Measurements from ENCODE around the gene ABCB1.
"Not testable (repeated sequence)": the region's sequence is repeated elsewhere in the genome, so short reads cannot be mapped to it uniquely, and the experiment has no call there.

Gene ABCB1

GRCh38 chr7:87511510-87511909 lies 89.2 kb downstream of the ABCB1 start:
- DNase-seq: no peak

GRCh38 chr7:87510411-87510875 lies 90.2 kb downstream of the ABCB1 start:
- DNase-seq: no peak

- no peak for DNase-seq
Observed at GRCh38 chr7:87507446-87507845, 93.2 kb downstream of the ABCB1 start.

GRCh38 chr7:87506246-87507180 lies 94.2 kb downstream of the ABCB1 start:
- DNase-seq: no peak

- DNase-seq: no peak
Observed at GRCh38 chr7:87505557-87506245, 95.0 kb downstream of the ABCB1 start.

GRCh38 chr7:87505122-87505521 lies 95.6 kb downstream of the ABCB1 start:
- no peak for DNase-seq

GRCh38 chr7:87499494-87499893 lies 101.2 kb downstream of the ABCB1 start:
- no peak for DNase-seq

GRCh38 chr7:87498893-87499292 lies 101.8 kb downstream of the ABCB1 start:
- no peak for DNase-seq

- no peak for DNase-seq
Observed at GRCh38 chr7:87497482-87497881, 103.2 kb downstream of the ABCB1 start.

GRCh38 chr7:87495366-87495765 lies 105.3 kb downstream of the ABCB1 start:
- DNase-seq: no peak

GRCh38 chr7:87494454-87494853 lies 106.2 kb downstream of the ABCB1 start:
- no peak for DNase-seq

GRCh38 chr7:87483131-87483530 lies 117.6 kb downstream of the ABCB1 start:
- no peak for DNase-seq

GRCh38 chr7:87482115-87482514 lies 118.6 kb downstream of the ABCB1 start:
- no peak for DNase-seq

- no peak for DNase-seq
Observed at GRCh38 chr7:87480386-87480785, 120.3 kb downstream of the ABCB1 start.

- DNase-seq: no peak
Observed at GRCh38 chr7:87479951-87480350, 120.7 kb downstream of the ABCB1 start.

- DNase-seq: no peak
Observed at GRCh38 chr7:87476179-87476557, 124.5 kb downstream of the ABCB1 start.

- DNase-seq: no peak
Observed at GRCh38 chr7:87475359-87476178, 125.1 kb downstream of the ABCB1 start, which contains the start of gene ABCB4. Gene ABCB4, minus strand, starts transcription at chr7:87475680. Its CDS starts 215 bp downstream, at chr7:87475465.

GRCh38 chr7:87474533-87475358 lies 125.9 kb downstream of the ABCB1 start:
- DNase-seq: no peak

GRCh38 chr7:87473986-87474385 lies 126.7 kb downstream of the ABCB1 start:
- DNase-seq: no peak

- no peak for DNase-seq
Observed at GRCh38 chr7:87473192-87473591, 127.5 kb downstream of the ABCB1 start.

GRCh38 chr7:87471473-87471872 lies 129.2 kb downstream of the ABCB1 start:
- no peak for DNase-seq

- not testable (repeated sequence) for DNase-seq
Observed at GRCh38 chr7:87469204-87469603, 131.5 kb downstream of the ABCB1 start.
